Adrenal gland (tissue), 5 donors: ENCODE data around the gene LY86.

Source experiments
- POLR2A ChIP-seq, 2 donors: fragments of 450-650 bp; IDR thresholded peaks; one replicate each; pipeline ENCODE4 v1.6.1; 2017; ENCODE audit warnings: antibody characterized with exemption in 2 of 2, mild to moderate bottlenecking in 2 of 2, moderate library complexity in 1 of 2
- TF ChIP-seq, protein P1 (sequence below), 6 experiments: fragments of 450-650 bp in 4 of 6; fragments of 200-600 bp in 2 of 6; sonication (generic) in 1 of 6; IDR thresholded peaks; 1 replicate in 5 of 6; 2 replicates in 1 of 6; pipeline versions ENCODE4 v1.5.1 to v1.8.0; 2016 to 2021; ENCODE audit warnings: antibody characterized with exemption in 6 of 6, mild to moderate bottlenecking in 2 of 6, moderate library complexity in 1 of 6
- donor health status: DM: no; HTN: no; CAD: no.

DNA sequence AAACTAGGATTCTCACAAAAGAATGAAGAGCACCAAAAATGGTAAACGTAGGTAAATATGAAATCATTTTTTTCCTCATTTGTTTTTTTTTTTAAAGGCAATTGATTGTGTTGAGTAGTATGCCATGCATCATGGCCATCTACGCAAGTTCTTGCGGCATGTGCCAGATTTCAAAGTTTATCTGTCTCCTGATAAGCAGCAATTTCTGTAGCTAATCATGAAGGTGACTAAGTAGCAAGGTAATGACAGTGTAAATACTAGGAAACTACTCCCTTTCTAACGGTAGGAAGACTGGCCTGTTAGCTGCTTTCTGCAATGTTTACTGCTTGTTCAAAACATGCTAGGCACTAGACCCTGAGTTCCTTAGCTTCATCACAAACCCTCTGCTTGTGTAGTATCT lies 13.4 kb upstream of the LY86 start:
- TF ChIP-seq, protein P1, sequence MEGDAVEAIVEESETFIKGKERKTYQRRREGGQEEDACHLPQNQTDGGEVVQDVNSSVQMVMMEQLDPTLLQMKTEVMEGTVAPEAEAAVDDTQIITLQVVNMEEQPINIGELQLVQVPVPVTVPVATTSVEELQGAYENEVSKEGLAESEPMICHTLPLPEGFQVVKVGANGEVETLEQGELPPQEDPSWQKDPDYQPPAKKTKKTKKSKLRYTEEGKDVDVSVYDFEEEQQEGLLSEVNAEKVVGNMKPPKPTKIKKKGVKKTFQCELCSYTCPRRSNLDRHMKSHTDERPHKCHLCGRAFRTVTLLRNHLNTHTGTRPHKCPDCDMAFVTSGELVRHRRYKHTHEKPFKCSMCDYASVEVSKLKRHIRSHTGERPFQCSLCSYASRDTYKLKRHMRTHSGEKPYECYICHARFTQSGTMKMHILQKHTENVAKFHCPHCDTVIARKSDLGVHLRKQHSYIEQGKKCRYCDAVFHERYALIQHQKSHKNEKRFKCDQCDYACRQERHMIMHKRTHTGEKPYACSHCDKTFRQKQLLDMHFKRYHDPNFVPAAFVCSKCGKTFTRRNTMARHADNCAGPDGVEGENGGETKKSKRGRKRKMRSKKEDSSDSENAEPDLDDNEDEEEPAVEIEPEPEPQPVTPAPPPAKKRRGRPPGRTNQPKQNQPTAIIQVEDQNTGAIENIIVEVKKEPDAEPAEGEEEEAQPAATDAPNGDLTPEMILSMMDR (IDR thresholded peaks at IDR 0.05), result no peak
- no peak for TF ChIP-seq POLR2A (IDR thresholded peaks at IDR 0.05)
